DMS53 treated with DMSO at 0.1 percent for 48 hours (cell line): Measurements from ENCODE around the gene CASTOR1.
A peak's percentile ranks its signal among the peaks of the same experiment; 100 is the strongest.

Experiments used
- DNase-seq: peaks from one replicate; lab custom pipeline; 2025; ENCODE audit not compliant: unreplicated experiment; lab: John Stamatoyannopoulos, UW

Gene CASTOR1

GRCh38 chr22:30301995-30302809 lies 12.9 kb upstream of the CASTOR1 start:
- DNase-seq: no peak

- DNase-seq: no peak
Observed at GRCh38 chr22:30299322-30299721, 10.0 kb upstream of the CASTOR1 start.

- DNase-seq: peak; percentile 65
Observed at GRCh38 chr22:30297991-30298701, 8.8 kb upstream of the CASTOR1 start.

GRCh38 chr22:30297276-30297990 lies 8.1 kb upstream of the CASTOR1 start:
- DNase-seq: no peak

GRCh38 chr22:30296833-30297232 lies 7.5 kb upstream of the CASTOR1 start:
- DNase-seq: no peak

GRCh38 chr22:30296324-30296723 lies 7.0 kb upstream of the CASTOR1 start:
- DNase-seq: no peak

GRCh38 chr22:30295576-30295975 lies 6.3 kb upstream of the CASTOR1 start:
- DNase-seq: no peak

- no peak for DNase-seq
Observed at GRCh38 chr22:30294830-30295229, 5.5 kb upstream of the CASTOR1 start.

- DNase-seq: no peak
Observed at GRCh38 chr22:30294066-30294465, 4.8 kb upstream of the CASTOR1 start.

GRCh38 chr22:30293026-30293425 lies 3.7 kb upstream of the CASTOR1 start:
- no peak for DNase-seq

- DNase-seq: no peak
Observed at GRCh38 chr22:30292069-30292970, 3.0 kb upstream of the CASTOR1 start.

GRCh38 chr22:30291058-30291892 lies 2.0 kb upstream of the CASTOR1 start:
- peak; percentile 24 for DNase-seq

GRCh38 chr22:30290342-30291057 lies 1.2 kb upstream of the CASTOR1 start:
- DNase-seq: peak; percentile 24

GRCh38 chr22:30289980-30290313 lies 642 bp upstream of the CASTOR1 start:
- DNase-seq: no peak

GRCh38 chr22:30288419-30289140 lies 725 bp downstream of the CASTOR1 start:
- DNase-seq: no peak

- peak; percentile 14 for DNase-seq
Observed at GRCh38 chr22:30287648-30288418, 1.5 kb downstream of the CASTOR1 start.

GRCh38 chr22:30286813-30287647 lies 2.3 kb downstream of the CASTOR1 start:
- peak; percentile 10 for DNase-seq
